HepG2 (cell line): ENCODE measurements around the gene TBC1D22A. TPM values are rescaled to one million over a fixed set of nuclear protein-coding genes. Genes with fewer than 3 reads are reported as not detected.
A peak's percentile ranks its signal among the peaks of the same experiment; 100 is the strongest.

Source experiments
- AGO2 ChIP-seq: fragments of 200-400 bp; formaldehyde crosslinking; optimal IDR thresholded peaks from 2 replicates; pipeline ENCODE3; 2017; ENCODE audit warnings: mild to moderate bottlenecking, low read depth, low read length, moderate library complexity
- AHR ChIP-seq: IDR thresholded peaks from 2 replicates; pipeline ENCODE4 v1.6.1; 2018; ENCODE audit warnings: missing genetic modification reagents, missing compliant biosample characterization
- ATF4 ChIP-seq, 2 experiments: fragments of 450-650 bp in 1 of 2; sonication (generic) in 1 of 2; formaldehyde crosslinking; IDR thresholded peaks; 2 replicates each; pipeline versions ENCODE4 v1.5.0 to v1.8.0; 2020 to 2022; ENCODE audit warnings: mild to moderate bottlenecking in 1 of 2, missing genetic modification reagents in 1 of 2
- BCL6 ChIP-seq: IDR thresholded peaks from 2 replicates; pipeline ENCODE4 v1.6.1; 2016; ENCODE audit warnings: missing genetic modification reagents, missing compliant biosample characterization
- BCLAF1 ChIP-seq: fragments of 450-650 bp; IDR thresholded peaks from 2 replicates; pipeline ENCODE4 v1.6.1; 2017; ENCODE audit warnings: mild to moderate bottlenecking
- CHCHD3 ChIP-seq: sonication (generic); formaldehyde crosslinking; IDR thresholded peaks from 2 replicates; pipeline ENCODE4 v1.8.0; 2022; ENCODE audit warnings: mild to moderate bottlenecking, missing genetic modification reagents, moderate library complexity
- E2F5 ChIP-seq: sonication (generic); formaldehyde crosslinking; conservative IDR thresholded peaks from 2 replicates; pipeline ENCODE4 v1.4.0; 2020; ENCODE audit warnings: missing genetic modification reagents
- GATAD1 ChIP-seq: IDR thresholded peaks from 2 replicates; pipeline ENCODE4 v1.6.1; 2016; ENCODE audit warnings: missing genetic modification reagents, missing compliant biosample characterization
- HDAC2 ChIP-seq: sonication (generic); formaldehyde crosslinking; IDR thresholded peaks from 2 replicates; pipeline ENCODE4 v1.4.0; 2020; ENCODE audit warnings: missing genetic modification reagents
- HOXA5 ChIP-seq: sonication (generic); formaldehyde crosslinking; IDR thresholded peaks from 2 replicates; pipeline ENCODE4 v1.4.0; 2020; ENCODE audit warnings: missing genetic modification reagents
- IKZF4 ChIP-seq: sonication (generic); formaldehyde crosslinking; IDR thresholded peaks from 2 replicates; pipeline ENCODE4 v1.5.1; 2020; ENCODE audit warnings: borderline replicate concordance, mild to moderate bottlenecking, low read depth, missing genetic modification reagents; ENCODE audit errors: not compliant biosample characterization
- YEATS2 ChIP-seq: sonication (generic); formaldehyde crosslinking; IDR thresholded peaks from 2 replicates; pipeline ENCODE4 v1.4.0; 2020; ENCODE audit warnings: missing genetic modification reagents, borderline replicate concordance
- ZBTB38 ChIP-seq: sonication (generic); formaldehyde crosslinking; IDR thresholded peaks from 2 replicates; pipeline ENCODE4 v1.5.1; 2020; ENCODE audit warnings: mild to moderate bottlenecking, missing genetic modification reagents
- ZNF34 ChIP-seq: sonication (generic); formaldehyde crosslinking; IDR thresholded peaks from 2 replicates; pipeline ENCODE4 v1.4.0; 2020; ENCODE audit warnings: mild to moderate bottlenecking, missing genetic modification reagents, borderline replicate concordance
- ZNF558 ChIP-seq: sonication (generic); formaldehyde crosslinking; IDR thresholded peaks from 2 replicates; pipeline ENCODE4 v1.9.0; 2022; ENCODE audit warnings: mild to moderate bottlenecking, missing genetic modification reagents, borderline replicate concordance
- ZNF589 ChIP-seq: sonication (generic); formaldehyde crosslinking; conservative IDR thresholded peaks from 2 replicates; pipeline ENCODE4 v1.8.0; 2022; ENCODE audit warnings: mild to moderate bottlenecking, moderate library complexity, missing genetic modification reagents
- ZNF616 ChIP-seq: sonication (generic); formaldehyde crosslinking; IDR thresholded peaks from 2 replicates; pipeline ENCODE4 v1.5.0; 2020; ENCODE audit warnings: low read depth, mild to moderate bottlenecking, missing genetic modification reagents
- ZNF629 ChIP-seq: sonication (generic); formaldehyde crosslinking; conservative IDR thresholded peaks from 2 replicates; pipeline ENCODE4 v1.5.0; 2020; ENCODE audit warnings: missing genetic modification reagents
- ZNF703 ChIP-seq: sonication (generic); formaldehyde crosslinking; IDR thresholded peaks from 2 replicates; pipeline ENCODE4 v1.5.1; 2020; ENCODE audit warnings: missing genetic modification reagents, mild to moderate bottlenecking, moderate library complexity, borderline replicate concordance
- ZNF781 ChIP-seq: sonication (generic); formaldehyde crosslinking; IDR thresholded peaks from 2 replicates; pipeline ENCODE4 v1.5.1; 2020; ENCODE audit warnings: borderline replicate concordance, mild to moderate bottlenecking, missing genetic modification reagents; ENCODE audit errors: not compliant biosample characterization
- ZNF788 ChIP-seq: sonication (generic); formaldehyde crosslinking; IDR thresholded peaks from 2 replicates; pipeline ENCODE4 v1.5.0; 2020; ENCODE audit warnings: mild to moderate bottlenecking, missing genetic modification reagents, borderline replicate concordance
- ZNF891 ChIP-seq: sonication (generic); formaldehyde crosslinking; IDR thresholded peaks from 2 replicates; pipeline ENCODE4 v1.5.0; 2020; ENCODE audit warnings: mild to moderate bottlenecking, missing genetic modification reagents
- ZSCAN22 ChIP-seq: sonication (generic); formaldehyde crosslinking; IDR thresholded peaks from 2 replicates; pipeline ENCODE4 v1.4.0; 2020; ENCODE audit warnings: mild to moderate bottlenecking, missing genetic modification reagents
- ZXDC ChIP-seq: sonication (generic); formaldehyde crosslinking; IDR thresholded peaks from 2 replicates; pipeline ENCODE4 v1.5.0; 2020; ENCODE audit warnings: mild to moderate bottlenecking, missing genetic modification reagents
- polyA plus RNA-seq, 8 experiments: library from polyadenylated mRNA; depleted of rRNA in 3 of 8; stranded (reverse) in 7 of 8; unstranded in 1 of 8; fragments of >200 nt; fragmentation: Illumina TruSeq in 4 of 8; extraction: Trizol in 4 of 8; gene quantifications; 2 replicates each; pipeline versions ENCODE4 v1.2.1 to v1.2.3, GENCODE V29; 2011 to 2016; ENCODE audit warnings: low read depth in 4 of 8, missing spikeins in 1 of 8, mixed read lengths in 1 of 8; ENCODE audit not compliant: insufficient read depth in 1 of 8
- total RNA-seq, 5 experiments: library from RNA; depleted of rRNA; stranded (reverse); fragments of >200 nt; fragmentation: Illumina TruSeq; extraction: Trizol; gene quantifications; 2 replicates each; pipeline ENCODE4 v1.2.3, GENCODE V29; 2016; ENCODE audit warnings: low read depth in 1 of 5

The TBC1D22A gene
- total and polyA plus RNA-seq, 2 of the 13 experiments (the other 11 are each of a cell fraction or from before 2014, with no cell fraction given): 17.3 to 18.0 TPM

GRCh38 chr22:46738647-46739093 lies 23.8 kb upstream of the TBC1D22A start (continued):
- 0 out of 2 replicates have a peak, but pooled peaks have one; percentile 61 for TF ChIP-seq ZNF558 (CRISPR knock-in tag)
- no peak for TF ChIP-seq YEATS2 (CRISPR knock-in tag)
- TF ChIP-seq BCLAF1: no peak
- no peak for TF ChIP-seq E2F5 (CRISPR knock-in tag)
- TF ChIP-seq HOXA5 (CRISPR knock-in tag): no peak
- no peak for TF ChIP-seq ZSCAN22 (CRISPR knock-in tag)
- TF ChIP-seq ZNF788 (CRISPR knock-in tag): no peak
- TF ChIP-seq ZNF589: no peak
- no peak for TF ChIP-seq ZNF616 (CRISPR knock-in tag)
- no peak for TF ChIP-seq ZNF629 (CRISPR knock-in tag)
- 0 out of 2 replicates have a peak, but pooled peaks have one; percentile 7 for TF ChIP-seq ZBTB38 (CRISPR knock-in tag)
- no peak for TF ChIP-seq ZNF781 (CRISPR knock-in tag)
- no peak for TF ChIP-seq CHCHD3 (CRISPR knock-in tag)
- no peak for TF ChIP-seq ZNF34
- no peak for TF ChIP-seq ATF4 (CRISPR knock-in tag; IDR thresholded peaks at IDR 0.05)
- TF ChIP-seq AGO2: no peak
- no peak for TF ChIP-seq HDAC2
- peak; percentile 81; the same call in 1 of the 2 replicates for TF ChIP-seq ZXDC
- no peak for TF ChIP-seq ZNF891 (CRISPR knock-in tag)
- TF ChIP-seq ZNF703: no peak
- no peak for TF ChIP-seq GATAD1 (CRISPR knock-in tag)
- TF ChIP-seq IKZF4: peak; percentile 16
- peak; percentile 7; the same call in 1 of the 2 replicates for TF ChIP-seq BCL6 (CRISPR knock-in tag)
- no peak for TF ChIP-seq AHR
